Measurements from ENCODE around the gene FOXN4. TPM values are rescaled to one million over a fixed set of nuclear protein-coding genes. Genes with fewer than 3 reads are reported as not detected.

The FOXN4 gene
- total and polyA plus RNA-seq, 9 of the 15 experiments (the other 6 are each of a cell fraction or from before 2014, with no cell fraction given) = not detected

DNA sequence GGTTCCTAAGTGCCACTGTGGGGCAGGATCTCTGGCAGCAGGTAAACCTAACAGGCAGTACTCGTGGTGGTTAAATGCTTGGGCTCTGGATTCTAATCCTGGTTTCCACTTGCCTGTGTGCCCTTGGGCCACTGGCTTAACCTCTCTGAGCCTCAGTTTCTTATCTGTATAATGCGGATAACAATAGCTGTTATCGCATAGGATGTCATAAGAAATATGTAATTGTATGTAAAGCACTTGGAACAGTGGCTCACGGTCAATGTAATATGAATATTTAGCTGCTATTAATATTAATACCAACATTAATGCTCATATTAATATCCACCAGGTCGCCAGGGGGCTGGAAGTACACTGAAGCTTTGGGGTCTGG lies 16.8 kb downstream of the FOXN4 start (continued):
- TF ChIP-seq HLTF (IDR thresholded peaks at IDR 0.05) (no peak), RBM25 (IDR thresholded peaks at IDR 0.05; ENCODE audit: low read depth, low read length, severe bottlenecking) (peak; percentile 72)
- TF ChIP-seq, protein P1, sequence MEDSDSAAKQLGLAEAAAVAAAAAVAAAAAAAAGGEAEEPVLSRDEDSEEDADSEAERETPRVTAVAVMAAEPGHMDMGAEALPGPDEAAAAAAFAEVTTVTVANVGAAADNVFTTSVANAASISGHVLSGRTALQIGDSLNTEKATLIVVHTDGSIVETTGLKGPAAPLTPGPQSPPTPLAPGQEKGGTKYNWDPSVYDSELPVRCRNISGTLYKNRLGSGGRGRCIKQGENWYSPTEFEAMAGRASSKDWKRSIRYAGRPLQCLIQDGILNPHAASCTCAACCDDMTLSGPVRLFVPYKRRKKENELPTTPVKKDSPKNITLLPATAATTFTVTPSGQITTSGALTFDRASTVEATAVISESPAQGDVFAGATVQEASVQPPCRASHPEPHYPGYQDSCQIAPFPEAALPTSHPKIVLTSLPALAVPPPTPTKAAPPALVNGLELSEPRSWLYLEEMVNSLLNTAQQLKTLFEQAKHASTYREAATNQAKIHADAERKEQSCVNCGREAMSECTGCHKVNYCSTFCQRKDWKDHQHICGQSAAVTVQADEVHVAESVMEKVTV (CRISPR knock-in tag; IDR thresholded peaks at IDR 0.05) = no peak

DNA sequence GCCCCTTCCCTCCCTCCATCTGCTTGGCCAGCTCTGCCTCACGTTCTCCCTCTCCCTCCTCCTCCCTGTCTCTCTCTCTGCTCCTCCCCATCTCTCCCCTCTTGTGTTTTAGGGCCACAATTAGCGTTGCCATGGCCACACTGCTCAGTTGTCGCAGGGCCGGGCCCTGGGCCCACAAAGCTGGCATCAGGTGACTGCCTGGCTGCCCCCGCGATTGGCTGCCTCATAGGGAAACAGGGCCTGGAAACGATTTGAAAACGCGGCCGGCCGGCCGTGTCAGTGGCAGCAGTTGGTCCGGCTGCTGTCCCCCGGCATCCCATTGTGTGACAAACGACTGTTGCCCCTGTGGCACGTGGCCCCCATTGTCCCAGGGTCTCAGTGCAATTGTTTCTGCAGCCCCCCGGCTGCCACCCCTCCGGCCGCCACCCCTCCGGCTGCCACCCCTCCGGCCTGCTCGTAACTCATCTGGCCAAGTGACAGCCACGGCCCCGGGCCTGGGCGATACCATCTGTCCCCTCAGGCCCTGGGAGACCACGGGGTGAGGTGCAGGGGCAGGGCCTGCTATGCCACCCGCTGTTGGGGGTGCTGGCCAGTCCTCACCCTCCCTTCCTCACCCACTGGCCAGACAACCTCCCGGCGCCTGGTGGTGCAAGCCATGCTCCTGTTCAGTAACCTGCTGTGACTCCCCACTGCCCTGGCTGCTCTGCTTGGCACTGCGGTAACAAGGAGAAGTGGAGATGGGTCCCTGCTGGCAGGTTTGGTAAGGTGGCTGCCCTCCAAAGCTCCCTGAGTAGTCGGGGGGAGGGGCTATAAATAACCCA lies 17.4 kb downstream of the FOXN4 start:
- in situ Hi-C loops (cut with MboI) (no loop called here), intact Hi-C loops (cut with micrococcal nuclease) (no loop called here)
- H3K4me1 ChIP-seq (replicated peaks in 1 of 2; ENCODE audit: control insufficient read depth in 2 of 2, insufficient read depth in 2 of 2, low read length in 2 of 2) = peaks cover 0 to 15% of the 10 kb centered on the region in 2 experiments; a peak in 2 of 5 replicates
- 16% methylated on average over 28 of the region's 31 CpGs for WGBS (ENCODE audit: insufficient coverage, low coverage, missing lambda C conversion rate)
- H3K36me3 ChIP-seq (ENCODE audit: control insufficient read depth, insufficient read depth, low read length) = no peaks in the 10 kb centered on the region
- no peak overlapping the region for H3K9ac ChIP-seq (ENCODE audit: insufficient read depth in 1 of 2, low read depth in 2 of 2, low read length in 2 of 2)
- H3K79me2 ChIP-seq (ENCODE audit: control insufficient read depth, insufficient read depth, low read length) = no peaks in the 10 kb centered on the region
- ATAC-seq (peak; percentile 50), FAIRE-seq (no peak), DNase-seq (ENCODE audit: extremely low read depth in 1 of 4, low spot score in 3 of 4) (no peak)
- no peak overlapping the region for H3K4me2 ChIP-seq (ENCODE audit: insufficient read depth, low read length)
- H3K27ac ChIP-seq (ENCODE audit: extremely low read depth, low read depth, low read length) = no peak overlapping the region
- POLR2A ChIA-PET = no interaction called here
- H3K9me1 ChIP-seq (ENCODE audit: control insufficient read depth, insufficient read depth, low read length) = no peaks in the 10 kb centered on the region
- no peaks in the 10 kb centered on the region for H3K9me3 ChIP-seq (replicated peaks; ENCODE audit: control insufficient read depth, insufficient read depth, low read depth, low read length)
- CTCF ChIA-PET (ENCODE audit: low intra/inter-chr PET ratio) = no interaction called here
- no peak overlapping the region for H2AFZ ChIP-seq (ENCODE audit: low read depth, low read length)
- BruUV-seq (replicated peaks) = no TSS peak
- no peak overlapping the region for H3K4me3 ChIP-seq
- peaks cover 8 to 66% of the 10 kb centered on the region in 2 experiments; a peak in 4 of 5 replicates for H3K27me3 ChIP-seq (ENCODE audit: control insufficient read depth in 2 of 2, insufficient read depth in 2 of 2, low read length in 2 of 2)
- TF ChIP-seq U2AF1 (optimal IDR thresholded peaks at IDR 0.05; ENCODE audit: low read depth, low read length) (no peak), ZNF263 (CRISPR knock-in tag; IDR thresholded peaks at IDR 0.05; ENCODE audit: borderline replicate concordance) (peak; percentile 75), RFX1 (IDR thresholded peaks at IDR 0.05) (peak; percentile 38; the same call in 1 of the 2 replicates)
- H4K20me1 ChIP-seq (replicated peaks; ENCODE audit: control insufficient read depth, insufficient read depth, low read length) = peaks cover 4% of the 10 kb centered on the region
